GM12878 (cell line): Measurements from ENCODE around the gene ATP5PB. TPM values are rescaled to one million over a fixed set of nuclear protein-coding genes. Genes with fewer than 3 reads are reported as not detected.

Source experiments
- ATAC-seq: fragments of 200-7000 bp; cut with Tn5 transposase; 3 replicates; pipeline ENCODE4 v1.9.1; 2020; ENCODE audit warnings: mild to moderate bottlenecking, moderate library complexity
- BruUV-seq: library from RNA; stranded (reverse); fragments of 400-500 nt; replicated peaks from 2 replicates; lab custom pipeline; 2021; lab: Mats Ljungman, UMichigan
- CTCF ChIA-PET: fragments of 300-600 bp; sonication (Branson Sonifier 250); formaldehyde crosslinking; extraction: SDS; loops from one replicate; lab custom pipeline; 2021; ENCODE audit warnings: inconsistent platforms; lab: Yijun Ruan, JAX
- POLR2A ChIA-PET: fragments of 350-600 bp; formaldehyde crosslinking; extraction: SDS; loops from one replicate; lab custom pipeline; 2021; ENCODE audit warnings: inconsistent platforms; lab: Charles Lee
- RAD21 ChIA-PET: fragments of 300-600 bp; sonication (Branson Sonifier 250); formaldehyde crosslinking; loops from one replicate; lab custom pipeline; 2023; ENCODE audit warnings: antibody characterized with exemption; ENCODE audit not compliant: unreplicated experiment; lab: Charles Lee
- SMC1A ChIA-PET: fragments of 300-600 bp; sonication (Branson Sonifier 250); formaldehyde crosslinking; loops from one replicate; lab custom pipeline; 2023; ENCODE audit not compliant: unreplicated experiment, uncharacterized antibody; lab: Charles Lee
- DNase-seq: peaks from one replicate; pipeline ENCODE4 v3.0.0-alpha.2; 2011; ENCODE audit warnings: low read depth, low spot score
- FAIRE-seq: peaks from 3 replicates; lab custom pipeline; 2011; peaks lifted over from hg19 to GRCh38; lab: Jason Lieb, UNC
- H2AFZ ChIP-seq: 2 replicates; pipeline ENCODE4 v1.6.0; 2011; ENCODE audit warnings: low read depth, low read length, control low read depth; ENCODE audit not compliant: control insufficient read depth
- H3K27ac ChIP-seq: 2 replicates; pipeline ENCODE4 v1.5.1; 2011; ENCODE audit warnings: control low read depth; ENCODE audit not compliant: control insufficient read depth, insufficient read depth
- H3K27me3 ChIP-seq, 2 experiments: replicated peaks in 1 of 2; 2 replicates each; pipeline versions ENCODE4 v1.6.0 to v1.6.1; 2011; ENCODE audit warnings: low read length in 1 of 2; ENCODE audit not compliant: control insufficient read depth in 2 of 2, insufficient read depth in 2 of 2
- H3K36me3 ChIP-seq, 2 experiments: 2 replicates each; pipeline ENCODE4 v1.5.1; 2011; ENCODE audit warnings: low read length in 1 of 2; ENCODE audit not compliant: control insufficient read depth in 2 of 2, insufficient read depth in 2 of 2
- H3K4me1 ChIP-seq: 2 replicates; pipeline ENCODE4 v1.6.1; 2011; ENCODE audit warnings: mild to moderate bottlenecking, low read length, moderate library complexity, mixed read lengths; ENCODE audit not compliant: control insufficient read depth, insufficient read depth
- H3K4me2 ChIP-seq: 2 replicates; pipeline ENCODE4 v1.6.0; 2011; ENCODE audit warnings: control low read depth; ENCODE audit not compliant: control insufficient read depth, insufficient read depth
- H3K4me3 ChIP-seq: fragments of 200-600 bp; sonication (generic); 2 replicates; pipeline ENCODE4 v1.5.1; 2016
- H3K79me2 ChIP-seq: 2 replicates; pipeline ENCODE4 v1.6.0; 2011; ENCODE audit warnings: low read length; ENCODE audit not compliant: control insufficient read depth, insufficient read depth
- H3K9ac ChIP-seq: 2 replicates; pipeline ENCODE4 v1.8.0; 2011; ENCODE audit warnings: low read length, control low read depth, mixed read lengths; ENCODE audit not compliant: control insufficient read depth, insufficient read depth
- H3K9me3 ChIP-seq: replicated peaks from 3 replicates; pipeline ENCODE4 v1.5.1; 2011; ENCODE audit warnings: mild to moderate bottlenecking, low read length; ENCODE audit not compliant: control insufficient read depth, insufficient read depth
- H4K20me1 ChIP-seq: 2 replicates; pipeline ENCODE4 v1.6.0; 2011; ENCODE audit not compliant: control insufficient read depth, insufficient read depth
- BRCA1 ChIP-seq: IDR thresholded peaks from 2 replicates; pipeline ENCODE4 v1.6.1; 2011; ENCODE audit warnings: low read depth, low read length, improper control_type of control experiment
- CREB1 ChIP-seq: IDR thresholded peaks from 2 replicates; pipeline ENCODE4 v1.6.1; 2012; ENCODE audit warnings: low read depth, mild to moderate bottlenecking, inconsistent platforms
- DPF2 ChIP-seq: fragments of 450-650 bp; IDR thresholded peaks from 2 replicates; pipeline ENCODE4 v1.6.1; 2017; ENCODE audit warnings: mild to moderate bottlenecking
- MYC ChIP-seq: IDR thresholded peaks from 2 replicates; pipeline ENCODE4 v1.6.1; 2011; ENCODE audit warnings: mild to moderate bottlenecking, low read length, moderate library complexity, inconsistent platforms; ENCODE audit not compliant: insufficient read depth, insufficient replicate concordance, insufficient read length, severe bottlenecking
- RAD21 ChIP-seq: IDR thresholded peaks from 2 replicates; pipeline ENCODE4 v1.6.1; 2011; ENCODE audit warnings: mild to moderate bottlenecking, low read depth, low read length, moderate library complexity; ENCODE audit not compliant: insufficient read depth
- SREBF1 ChIP-seq: IDR thresholded peaks from 2 replicates; pipeline ENCODE4 v1.6.1; 2012; ENCODE audit warnings: mild to moderate bottlenecking, low read length
- TCF12 ChIP-seq: IDR thresholded peaks from 2 replicates; pipeline ENCODE4 v1.6.1; 2011; ENCODE audit warnings: low read depth, mild to moderate bottlenecking, low read length
- TCF3 ChIP-seq: IDR thresholded peaks from 2 replicates; pipeline ENCODE4 v1.6.1; 2012; ENCODE audit warnings: low read depth, mild to moderate bottlenecking, low read length, borderline replicate concordance; ENCODE audit not compliant: insufficient read depth
- ZZZ3 ChIP-seq: IDR thresholded peaks from 2 replicates; pipeline ENCODE4 v1.6.1; 2011; ENCODE audit warnings: low read depth; ENCODE audit not compliant: control insufficient read depth, insufficient read length
- WGBS: methylation state at CpG from one replicate; pipeline ENCODE4 v1.1.6; 2016; ENCODE audit warnings: low lambda C conversion rate; ENCODE audit not compliant: insufficient replicate concordance, insufficient coverage; ENCODE audit errors: missing lambda C conversion rate; 5-methylcytosine and 5-hydroxymethylcytosine counted together
- in situ Hi-C: fragments of 300-500 bp; cut with MboI; formaldehyde crosslinking; loops from 9 replicates; pipeline ENCODE4 v1.14.3; 2018; ENCODE audit warnings: mixed read lengths
- intact Hi-C: fragments of 100-400 bp; cut with micrococcal nuclease; formaldehyde crosslinking; loops from one replicate; pipeline ENCODE4 v1.14.2; 2022; ENCODE audit not compliant: unreplicated experiment
- polyA plus RNA-seq, 11 experiments: library from polyadenylated mRNA; depleted of rRNA in 4 of 11; unstranded in 6 of 11; stranded (reverse) in 5 of 11; fragments of >200 nt; fragmentation: Nextera tagmentation in 4 of 11; fragmentation: Illumina TruSeq in 1 of 11; extraction: Ambion mirVana in 4 of 11; extraction: Trizol in 1 of 11; gene quantifications; 1 replicate in 1 of 11; 2 replicates in 10 of 11; pipeline versions ENCODE4 v1.2.1 to v1.2.3, GENCODE V29; 2011 to 2016; ENCODE audit warnings: inconsistent platforms in 2 of 11, missing spikeins in 2 of 11, low read depth in 1 of 11
- total RNA-seq, 4 experiments: library from RNA; depleted of rRNA in 3 of 4; stranded (reverse); fragments of >200 nt in 3 of 4; fragmentation: Illumina TruSeq in 1 of 4; extraction: Trizol in 1 of 4; gene quantifications; 2 replicates each; pipeline versions ENCODE4 v1.2.1 to v1.2.3, GENCODE V29; 2013 to 2021
- TF ChIP-seq, protein P1 (sequence below): fragments of 150-350 bp; IDR thresholded peaks from 2 replicates; pipeline ENCODE4 v1.6.1; 2014; ENCODE audit warnings: mild to moderate bottlenecking, low read depth, low read length

Gene ATP5PB
- total and polyA plus RNA-seq, 10 of the 15 experiments (the other 5 are each of a cell fraction or from before 2014, with no cell fraction given), result 380 to 1,760 (median 677) TPM

DNA sequence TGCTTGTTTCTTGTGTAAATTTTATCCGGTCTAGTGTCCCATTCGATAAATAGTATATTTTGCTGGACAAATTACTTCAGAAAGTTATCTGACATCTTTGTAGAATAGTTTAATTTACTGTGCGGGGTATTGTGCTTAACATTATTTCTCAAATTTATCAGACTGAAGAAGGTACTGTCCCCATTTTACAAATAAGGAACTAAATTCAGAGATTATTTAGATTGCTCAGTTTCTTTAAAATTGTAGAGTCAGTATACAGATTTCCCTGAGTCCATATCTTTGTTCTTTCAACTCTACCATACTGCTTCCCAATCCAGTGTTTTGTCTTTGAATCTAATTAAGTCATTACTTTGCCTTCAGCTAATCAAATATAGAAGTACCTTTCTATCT, 6.4 kb downstream of the ATP5PB start:
- H2AFZ ChIP-seq, result no peak overlapping the region
- BruUV-seq, result no TSS peak
- H3K27ac ChIP-seq, result peak overlapping the region; percentile 59; the same call in 1 of the 2 replicates
- ChIA-PET RAD21 (no interaction called here), CTCF (interaction anchor here (1.7 kb wide), 1 partner anchor 10 kb away, joined by 6 read pairs; no protein-coding TSS in a partner anchor)
- H3K36me3 ChIP-seq, result peaks cover 7 to 18% of the 10 kb centered on the region in 2 experiments
- H3K79me2 ChIP-seq, result peaks cover 44% of the 10 kb centered on the region
- H4K20me1 ChIP-seq, result no peaks in the 10 kb centered on the region
- 97% methylated on average over 3 of the region's 3 CpGs for WGBS
- no peaks in the 10 kb centered on the region for H3K9me3 ChIP-seq
- H3K9ac ChIP-seq, result no peak overlapping the region
- peak overlapping the region; percentile 3; the same call in 1 of the 2 replicates for H3K4me3 ChIP-seq
- peaks cover 7% of the 10 kb centered on the region; the same call in 1 of the 2 replicates for H3K4me1 ChIP-seq
- ATAC-seq, result no peak
- TF ChIP-seq TCF12 (no peak), BRCA1 (no peak)
- TF ChIP-seq, all 136 proteins: peak for 0
- intact Hi-C loops (loop anchor here (2.0 kb wide), 1 partner anchor 13 kb away; no protein-coding TSS in a partner anchor), in situ Hi-C loops (no loop called here)
- peak overlapping the region; percentile 74 for H3K4me2 ChIP-seq
- SMC1A ChIA-PET, result no interaction called here
- no peak for DNase-seq
- FAIRE-seq, result no peak
- no peaks in the 10 kb centered on the region for H3K27me3 ChIP-seq
- POLR2A ChIA-PET, result no interaction called here

DNA sequence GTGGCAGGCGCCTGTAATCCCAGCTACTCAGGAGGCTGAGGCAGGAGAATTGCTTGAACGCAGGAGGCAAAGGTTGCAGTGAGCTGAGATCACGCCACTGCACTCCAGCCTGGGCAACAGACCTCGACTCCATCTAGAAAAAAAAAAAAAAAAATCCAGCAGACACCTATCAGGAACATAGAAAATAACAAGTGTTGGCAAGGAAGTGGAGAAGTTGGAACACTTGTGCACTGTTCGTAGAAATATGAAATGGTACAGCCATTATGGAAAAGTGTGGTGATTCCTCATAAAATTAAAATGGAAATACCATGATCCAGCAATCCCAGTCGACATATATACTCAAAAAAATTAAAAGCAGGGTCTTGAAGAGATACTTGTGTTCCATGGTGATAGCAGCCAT, 12.5 kb downstream of the ATP5PB start:
- Histone ChIP-seq H3K79me2 (no peaks in the 10 kb centered on the region), H3K9me3 (no peaks in the 10 kb centered on the region), H3K27ac (no peak overlapping the region), H3K9ac (no peak overlapping the region), H3K4me1 (no peaks in the 10 kb centered on the region), H3K4me2 (no peak overlapping the region), H3K27me3 (no peaks in the 10 kb centered on the region), H2AFZ (no peak overlapping the region), H3K4me3 (no peak overlapping the region), H4K20me1 (no peaks in the 10 kb centered on the region), H3K36me3 (peaks cover 7 to 27% of the 10 kb centered on the region in 2 experiments)
- TF ChIP-seq DPF2 (no peak), ZZZ3 (no peak), TCF3 (no peak), CREB1 (no peak), SREBF1 (no peak), RAD21 (no peak), MYC (no peak)
- TF ChIP-seq, protein P1, sequence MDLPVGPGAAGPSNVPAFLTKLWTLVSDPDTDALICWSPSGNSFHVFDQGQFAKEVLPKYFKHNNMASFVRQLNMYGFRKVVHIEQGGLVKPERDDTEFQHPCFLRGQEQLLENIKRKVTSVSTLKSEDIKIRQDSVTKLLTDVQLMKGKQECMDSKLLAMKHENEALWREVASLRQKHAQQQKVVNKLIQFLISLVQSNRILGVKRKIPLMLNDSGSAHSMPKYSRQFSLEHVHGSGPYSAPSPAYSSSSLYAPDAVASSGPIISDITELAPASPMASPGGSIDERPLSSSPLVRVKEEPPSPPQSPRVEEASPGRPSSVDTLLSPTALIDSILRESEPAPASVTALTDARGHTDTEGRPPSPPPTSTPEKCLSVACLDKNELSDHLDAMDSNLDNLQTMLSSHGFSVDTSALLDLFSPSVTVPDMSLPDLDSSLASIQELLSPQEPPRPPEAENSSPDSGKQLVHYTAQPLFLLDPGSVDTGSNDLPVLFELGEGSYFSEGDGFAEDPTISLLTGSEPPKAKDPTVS, result no peak
- CTCF ChIA-PET, result interaction anchor here (0.8 to 1.9 kb wide), 5 partner anchors 9 to 307 kb away, joined by 3 to 5 read pairs (median 3); no protein-coding TSS in a partner anchor
- ATAC-seq (no peak), DNase-seq (no peak), FAIRE-seq (no peak)
- intact Hi-C loops (no loop called here), in situ Hi-C loops (no loop called here)
- no TSS peak for BruUV-seq
- POLR2A ChIA-PET, result interaction anchor here (0.6 to 0.7 kb wide), 2 partner anchors 1509 to 1551 kb away, joined by 3 to 6 read pairs; partner anchors contain the start of gene CSF1
- SMC1A ChIA-PET, result interaction anchor here (0.6 to 2.3 kb wide), 5 partner anchors 9 to 230 kb away, joined by 3 to 8 read pairs (median 3); no protein-coding TSS in a partner anchor
- WGBS, result 99% methylated on average over 6 of the region's 6 CpGs
- RAD21 ChIA-PET, result interaction anchor here (1.3 kb wide), 1 partner anchor 14 kb away, joined by 3 read pairs; no protein-coding TSS in a partner anchor
